NT2/D1 (cell line): Measurements from ENCODE around the gene MAP3K2.

ENCODE experiments used
- SUZ12 ChIP-seq: IDR thresholded peaks from 2 replicates; pipeline ENCODE4 v1.6.1; 2011; ENCODE audit not compliant: insufficient read length, insufficient read depth; ENCODE audit errors: extremely low read depth
- ZNF274 ChIP-seq: IDR thresholded peaks from 2 replicates; pipeline ENCODE4 v1.6.1; 2011; ENCODE audit warnings: mild to moderate bottlenecking, low read depth, low read length

GRCh38 chr2:127386764-127387654 is 766 bp downstream of the MAP3K2 start:
- TF ChIP-seq SUZ12 (no peak), ZNF274 (no peak)
